Measurements from ENCODE around the gene ZRANB2.

Gene ZRANB2

DNA sequence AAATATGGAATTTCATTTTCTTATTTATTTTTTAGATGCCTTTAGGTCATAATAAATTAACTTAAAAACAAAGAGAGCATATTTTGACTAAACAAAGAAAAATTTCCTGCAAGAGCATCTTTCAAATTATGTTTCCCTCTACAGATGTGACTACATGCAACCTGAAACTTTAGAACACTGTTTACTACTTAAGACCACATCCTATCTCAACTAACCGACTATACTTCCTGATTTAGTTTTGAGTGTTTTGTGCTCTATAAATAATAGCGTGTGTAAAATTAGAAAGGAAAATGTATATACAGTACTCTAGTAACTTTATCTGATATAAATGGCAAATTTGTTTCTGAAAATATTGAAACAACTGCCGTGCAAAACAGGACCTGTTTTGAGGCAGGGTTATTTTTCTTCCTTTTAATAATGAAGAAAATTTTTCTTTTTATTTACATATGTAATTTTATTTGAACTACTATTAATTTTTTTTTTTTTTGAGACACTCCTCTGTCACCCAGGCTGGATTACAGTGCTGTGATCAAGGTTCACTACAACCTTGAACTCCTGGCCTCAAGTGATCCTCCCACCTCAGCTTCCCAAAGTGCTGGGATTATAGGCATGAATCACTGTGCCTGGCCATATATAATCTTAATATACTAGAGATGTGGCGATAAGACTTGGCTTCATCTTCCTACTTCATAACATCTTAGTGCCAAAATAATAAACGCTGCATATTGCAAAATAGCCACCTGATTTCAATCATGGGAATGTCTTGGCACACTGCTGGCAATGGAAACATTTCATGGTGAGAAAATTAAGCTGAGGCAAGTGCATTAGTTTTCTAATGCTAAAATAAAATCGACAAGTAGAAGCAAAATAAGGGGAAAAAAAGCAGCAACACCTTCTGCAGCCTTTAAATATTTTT lies 12.3 kb downstream of the ZRANB2 start:
- DNase-seq (ENCODE audit: low spot score): no peak

DNA sequence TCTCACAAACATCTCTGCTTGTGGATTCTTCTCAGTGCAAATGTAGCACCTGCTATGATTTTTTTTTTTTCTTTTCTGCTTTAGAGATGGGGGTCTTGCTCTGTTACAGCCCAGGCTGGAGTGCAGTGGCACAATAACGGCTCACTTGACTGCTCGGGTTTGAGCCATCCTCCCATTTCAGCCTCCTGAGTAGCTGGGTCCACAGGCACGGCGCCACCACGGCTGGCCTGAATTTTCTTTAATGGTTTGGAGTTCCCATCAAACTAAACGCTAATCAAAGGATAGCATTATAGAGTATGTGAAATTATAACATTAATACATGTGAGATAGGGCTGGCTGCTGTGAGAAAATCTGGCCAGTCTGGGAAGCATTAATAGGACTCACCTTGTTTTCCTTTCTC lies 26.0 kb downstream of the ZRANB2 start:
- no peak for DNase-seq (ENCODE audit: low spot score)

DNA sequence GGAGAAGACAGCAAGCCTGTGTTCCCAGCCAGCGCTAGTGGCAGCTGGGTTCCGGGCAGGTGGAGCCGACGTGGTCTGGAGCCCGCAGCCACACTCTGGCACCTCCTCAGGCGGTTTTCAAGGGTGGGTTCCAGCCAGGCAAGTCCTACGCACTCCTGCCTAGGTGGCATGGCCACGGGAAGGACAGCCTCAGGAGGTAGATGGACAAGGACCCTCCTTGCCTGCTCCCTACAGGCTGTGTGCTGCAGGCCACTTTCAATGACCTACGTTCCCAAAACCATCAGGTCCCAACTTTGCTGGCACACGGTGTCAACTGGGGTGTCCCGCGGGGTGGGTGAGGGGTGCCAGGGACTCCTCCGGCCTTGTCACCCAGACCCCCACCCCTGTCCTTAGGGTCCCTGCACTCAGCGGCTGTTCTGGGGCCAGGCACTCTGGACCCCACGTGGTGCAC lies 26.5 kb downstream of the ZRANB2 start:
- DNase-seq (ENCODE audit: low spot score): no peak

DNA sequence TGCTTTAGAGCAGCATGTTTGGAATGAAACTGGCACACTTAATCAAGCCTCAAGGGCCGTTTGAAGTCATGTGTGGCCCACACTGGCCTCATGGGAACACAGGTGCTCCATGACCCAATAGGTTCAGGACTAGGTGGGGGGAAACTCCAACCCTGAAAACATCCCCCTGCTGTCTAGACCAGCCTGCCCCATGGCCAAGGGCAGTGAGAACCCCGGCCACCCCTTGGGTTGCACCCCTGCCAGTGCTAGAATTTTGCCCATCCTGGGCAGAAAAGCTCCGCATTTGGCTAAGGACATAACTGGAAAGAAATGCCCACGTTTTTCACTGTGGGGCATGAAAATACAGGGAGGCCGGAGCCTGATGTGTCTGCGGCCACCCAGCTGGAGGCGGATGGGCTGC lies 27.1 kb downstream of the ZRANB2 start:
- DNase-seq (ENCODE audit: low spot score): no peak

DNA sequence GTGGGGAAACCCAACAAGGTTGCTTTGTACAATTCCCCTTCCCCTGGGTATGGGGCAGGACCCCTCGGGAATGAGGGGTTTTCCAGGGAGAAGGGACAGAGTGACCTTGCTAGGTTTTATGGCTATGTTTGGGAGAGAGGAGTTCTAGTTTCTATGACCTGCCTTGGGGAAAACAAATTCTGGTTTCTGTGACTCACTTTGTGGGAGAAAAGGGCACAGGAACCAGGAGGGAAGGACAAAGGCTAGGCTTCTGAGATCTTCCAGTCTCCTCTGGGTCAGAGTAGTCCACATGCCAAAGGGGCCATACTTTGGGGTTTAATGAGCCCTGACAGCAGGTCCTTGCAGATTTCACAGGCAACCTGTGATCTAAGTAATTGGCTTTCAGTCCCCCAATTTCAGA lies 27.7 kb downstream of the ZRANB2 start:
- no peak for DNase-seq (ENCODE audit: low spot score)

DNA sequence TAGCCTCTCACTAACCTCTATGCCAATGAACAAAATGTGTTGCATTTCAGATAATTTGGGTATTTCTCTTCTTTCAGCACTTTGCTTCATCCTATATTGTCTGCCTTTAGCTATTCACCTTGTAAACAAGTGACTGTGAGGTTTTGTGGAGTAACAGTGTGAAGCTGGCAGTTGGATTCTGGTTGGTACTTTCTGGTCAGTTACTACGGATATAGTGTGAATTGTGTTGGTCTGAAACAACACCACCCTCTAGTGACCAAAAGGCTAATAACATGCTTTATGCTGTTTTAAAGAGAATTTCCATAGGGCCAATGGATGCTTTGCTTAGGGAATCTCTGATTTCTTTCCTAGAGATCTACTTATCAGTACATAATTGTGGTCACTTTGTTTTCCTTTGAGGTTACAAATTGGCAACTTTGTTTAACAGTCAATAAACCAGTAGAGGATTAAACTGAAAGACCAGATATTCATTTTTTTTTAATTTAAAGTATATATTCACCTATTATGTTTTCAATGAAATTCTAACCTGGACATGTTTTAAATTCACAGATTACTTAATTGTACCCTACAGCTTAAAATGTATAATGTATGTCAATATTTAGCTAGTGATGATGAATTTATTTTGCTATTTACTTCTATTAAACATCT lies 30.8 kb downstream of the ZRANB2 start:
- peak; percentile 78 for DNase-seq (ENCODE audit: low spot score)

DNA sequence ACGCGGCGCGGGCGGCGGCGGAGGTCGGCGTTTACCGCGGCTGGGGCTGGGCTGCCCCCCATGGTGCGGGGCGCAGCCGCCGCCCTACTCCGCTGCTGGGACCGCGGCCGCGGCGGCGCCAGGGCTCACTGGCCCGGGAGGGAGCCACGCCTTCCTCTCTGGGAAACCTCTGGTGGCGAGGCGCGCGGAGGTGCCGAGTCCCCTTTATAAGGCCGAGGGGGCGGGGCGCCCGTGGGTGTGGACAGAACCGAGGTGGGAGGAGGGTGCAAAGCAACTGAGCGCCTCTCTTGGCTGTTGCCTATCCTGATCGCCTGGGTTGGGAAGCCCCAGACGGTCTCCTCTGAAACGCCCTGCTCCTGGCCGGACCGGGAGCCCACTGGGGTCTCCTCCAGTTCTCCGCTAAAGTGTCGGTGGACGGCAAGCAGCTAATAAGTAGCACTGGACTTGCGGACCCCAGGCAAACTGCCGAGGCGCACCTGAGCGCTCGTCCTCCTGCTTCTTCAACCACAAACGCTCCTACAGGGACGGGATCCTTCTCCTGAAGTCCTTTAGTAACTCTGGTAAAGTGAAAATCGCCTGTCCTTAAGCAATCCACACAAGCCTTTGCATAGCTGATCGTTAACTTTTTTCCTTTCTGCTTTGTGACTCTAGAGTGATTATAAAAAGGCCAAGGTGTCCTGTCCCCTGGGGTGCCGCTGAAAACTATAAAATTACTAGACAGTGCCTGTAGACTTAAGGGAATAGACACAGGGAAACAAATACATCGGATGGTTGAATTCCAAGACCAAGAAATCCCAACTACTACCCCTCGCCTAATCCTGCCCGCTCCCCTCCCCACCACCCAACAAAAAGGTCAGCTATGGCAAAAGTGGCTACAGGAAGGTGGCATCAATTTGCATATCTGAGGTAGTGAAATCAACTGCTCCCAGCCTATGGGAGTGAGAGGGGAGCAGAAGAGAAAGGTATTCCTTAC lies 32.9 kb downstream of the ZRANB2 start, which contains the start of gene PTGER3:
Gene PTGER3, minus strand, starts transcription at position 182 of the 973 bp plus-strand sequence. CDS start 239 bp downstream, outside the sequence.
- DNase-seq (ENCODE audit: low spot score): no peak

DNA sequence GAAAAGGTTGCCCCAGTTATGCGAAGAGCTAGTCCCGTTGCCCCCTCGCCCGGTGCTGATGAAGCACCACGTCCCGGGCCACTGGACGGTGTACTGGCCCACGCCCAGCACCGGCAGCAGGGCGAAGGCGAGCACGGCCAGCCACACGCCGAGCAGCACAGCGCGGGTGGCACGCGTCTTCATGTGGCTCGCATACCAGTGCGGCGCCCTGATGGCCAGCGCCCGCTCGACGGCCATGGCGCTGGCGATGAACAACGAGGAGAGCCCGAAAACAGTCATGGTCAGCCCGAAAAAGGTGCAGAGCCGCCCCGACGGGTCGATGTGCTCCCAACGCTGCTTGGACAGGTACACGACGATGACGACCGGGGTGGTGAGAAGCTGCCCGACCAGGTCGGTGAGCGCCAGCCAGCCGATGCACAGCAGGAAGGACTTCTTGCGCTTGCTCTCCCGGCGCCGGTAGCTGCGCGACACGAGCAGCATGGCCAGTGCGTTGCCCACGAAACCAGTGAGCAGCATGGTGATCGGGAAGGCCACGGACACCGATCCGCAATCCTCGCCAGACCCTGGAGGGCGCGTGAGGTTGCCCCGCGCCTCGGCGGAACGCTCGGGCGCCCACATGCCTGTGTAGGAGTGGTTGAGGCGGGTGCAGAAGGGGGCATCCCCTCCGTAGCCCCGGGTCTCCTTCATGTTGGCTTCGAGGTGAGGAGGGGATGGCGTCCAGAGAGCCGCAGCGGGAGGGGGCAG lies 33.8 kb downstream of the ZRANB2 start:
- no peak for DNase-seq (ENCODE audit: low spot score)

DNA sequence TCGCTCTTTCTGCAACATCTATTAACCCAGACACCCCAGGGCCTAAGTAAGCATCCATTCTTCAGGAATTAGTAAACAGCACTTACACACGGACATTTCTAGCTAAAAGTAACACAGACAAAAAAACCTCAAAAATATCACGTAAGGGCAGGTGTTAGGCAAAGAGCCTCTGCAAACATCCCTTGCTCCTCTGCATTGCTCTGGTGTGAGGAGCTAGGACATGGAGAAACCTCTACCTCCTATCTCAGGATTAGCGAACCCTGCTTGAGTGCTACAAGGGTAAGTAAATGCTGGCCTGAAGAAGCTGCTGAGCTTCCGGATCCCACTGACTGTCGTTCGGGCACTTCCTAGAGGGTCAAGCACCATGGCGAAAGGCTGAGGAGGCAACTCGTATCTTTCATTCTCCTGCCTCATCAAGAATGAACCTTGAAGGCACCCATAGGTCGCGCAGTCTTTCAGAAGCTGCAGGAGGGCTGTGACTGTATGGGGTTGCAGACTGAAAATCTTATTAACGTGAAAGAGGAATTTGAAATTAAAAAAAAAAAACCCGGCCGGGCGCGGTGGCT lies 35.3 kb downstream of the ZRANB2 start:
- DNase-seq (ENCODE audit: low spot score): no peak

DNA sequence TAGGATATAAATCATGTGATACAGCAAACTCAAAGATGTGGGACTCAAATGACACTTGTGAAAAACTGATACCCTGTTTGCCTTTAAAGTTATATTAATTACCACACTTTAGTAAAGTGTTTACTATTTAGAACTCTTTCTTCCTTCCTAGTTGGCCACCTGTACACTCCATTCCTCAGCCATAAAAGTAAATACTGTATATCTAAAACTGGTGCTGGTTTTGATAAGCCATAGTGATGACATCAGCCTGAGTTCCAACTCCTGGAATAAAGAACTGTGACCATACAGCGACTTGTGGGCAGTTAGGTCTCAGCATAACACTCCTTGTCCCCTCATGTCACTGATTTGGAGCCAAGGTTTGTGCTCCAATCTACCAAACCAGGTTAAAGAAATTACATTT lies 36.0 kb downstream of the ZRANB2 start:
- no peak for DNase-seq (ENCODE audit: low spot score)

DNA sequence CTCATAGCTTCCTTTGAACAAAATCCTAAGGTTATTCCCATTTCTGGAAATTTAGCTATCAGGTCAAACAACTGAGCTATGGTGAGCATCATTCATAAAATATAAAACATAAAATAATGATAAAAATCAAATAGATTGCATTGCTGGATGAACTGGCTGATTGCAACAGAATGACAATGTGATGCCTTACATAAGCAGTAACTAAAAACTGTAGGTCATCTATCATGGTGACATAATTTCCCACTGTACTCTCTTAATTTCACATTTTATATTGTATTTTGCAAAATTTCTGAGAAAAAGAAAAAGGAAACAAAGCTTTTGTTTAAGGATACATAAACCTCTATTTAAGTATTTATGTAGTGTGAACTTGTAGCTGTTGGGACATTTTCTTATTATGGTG lies 37.8 kb downstream of the ZRANB2 start:
- no peak for DNase-seq (ENCODE audit: low spot score)

DNA sequence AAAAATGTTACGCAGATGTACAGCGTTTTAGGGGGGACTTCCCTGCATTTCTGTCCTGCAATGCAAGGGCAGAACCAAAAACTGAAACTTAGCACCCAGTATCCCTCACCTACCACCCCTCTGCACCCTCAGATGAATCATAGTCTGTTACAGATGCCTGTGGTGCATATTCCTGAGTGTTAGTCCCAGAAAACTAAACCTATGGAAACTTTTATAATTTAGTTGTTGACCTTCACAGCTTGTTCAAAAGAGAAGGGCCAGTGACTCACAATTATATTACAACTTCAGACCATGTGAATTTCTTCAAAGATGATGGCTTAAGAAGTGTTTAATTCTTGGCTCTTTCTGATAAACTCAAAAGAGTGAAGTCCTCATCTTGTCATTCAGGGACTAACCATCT lies 39.0 kb downstream of the ZRANB2 start:
- DNase-seq (ENCODE audit: low spot score): no peak

DNA sequence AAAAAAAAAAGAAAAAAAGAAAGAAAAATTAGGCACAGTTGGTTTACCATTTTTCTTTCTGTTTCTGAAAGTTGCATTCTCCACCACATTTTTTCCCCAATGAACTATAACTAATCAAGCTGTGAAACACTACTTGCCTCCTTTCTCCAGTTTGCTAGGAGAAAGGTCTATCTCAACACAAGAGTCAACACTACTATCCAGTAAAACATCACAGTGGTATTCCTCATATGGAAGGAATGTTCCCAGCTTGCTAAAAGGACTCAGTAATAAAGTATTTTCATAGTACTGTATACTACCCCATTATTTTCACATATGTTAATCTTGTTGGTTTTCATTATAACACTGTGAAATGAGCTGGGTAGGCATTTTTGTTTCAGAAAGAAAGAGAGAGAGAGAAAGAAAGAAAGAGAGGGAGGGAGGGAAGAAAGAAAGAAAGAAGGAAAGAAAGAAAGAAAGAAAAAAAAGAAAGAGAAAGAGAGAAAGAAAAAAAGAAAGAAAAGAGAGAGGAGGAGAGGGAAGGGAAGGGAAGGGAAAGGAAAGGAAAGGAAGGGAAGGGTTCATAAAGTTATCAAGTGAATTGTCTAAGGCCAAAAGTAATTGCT lies 41.1 kb downstream of the ZRANB2 start:
- DNase-seq (ENCODE audit: low spot score): no peak

DNA sequence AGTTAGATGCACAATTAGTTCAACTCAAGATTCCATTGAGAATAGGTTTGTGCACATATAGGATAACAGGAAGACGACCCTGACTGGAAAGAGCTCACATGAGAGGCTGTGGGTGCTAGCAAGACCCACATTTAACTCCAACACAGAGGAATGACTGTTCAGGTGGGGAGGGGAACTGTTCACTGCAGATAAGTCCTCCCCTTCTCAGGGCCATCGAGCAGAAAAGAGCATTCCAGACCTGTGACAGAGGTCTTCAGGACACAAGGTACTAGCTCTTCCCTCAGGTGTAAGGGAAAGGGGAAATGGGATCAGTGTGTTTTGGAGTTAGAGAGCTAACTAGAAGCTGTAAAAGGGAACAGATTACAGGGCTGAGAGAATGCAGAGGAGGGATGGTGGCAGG lies 41.9 kb downstream of the ZRANB2 start:
- no peak for DNase-seq (ENCODE audit: low spot score)

DNA sequence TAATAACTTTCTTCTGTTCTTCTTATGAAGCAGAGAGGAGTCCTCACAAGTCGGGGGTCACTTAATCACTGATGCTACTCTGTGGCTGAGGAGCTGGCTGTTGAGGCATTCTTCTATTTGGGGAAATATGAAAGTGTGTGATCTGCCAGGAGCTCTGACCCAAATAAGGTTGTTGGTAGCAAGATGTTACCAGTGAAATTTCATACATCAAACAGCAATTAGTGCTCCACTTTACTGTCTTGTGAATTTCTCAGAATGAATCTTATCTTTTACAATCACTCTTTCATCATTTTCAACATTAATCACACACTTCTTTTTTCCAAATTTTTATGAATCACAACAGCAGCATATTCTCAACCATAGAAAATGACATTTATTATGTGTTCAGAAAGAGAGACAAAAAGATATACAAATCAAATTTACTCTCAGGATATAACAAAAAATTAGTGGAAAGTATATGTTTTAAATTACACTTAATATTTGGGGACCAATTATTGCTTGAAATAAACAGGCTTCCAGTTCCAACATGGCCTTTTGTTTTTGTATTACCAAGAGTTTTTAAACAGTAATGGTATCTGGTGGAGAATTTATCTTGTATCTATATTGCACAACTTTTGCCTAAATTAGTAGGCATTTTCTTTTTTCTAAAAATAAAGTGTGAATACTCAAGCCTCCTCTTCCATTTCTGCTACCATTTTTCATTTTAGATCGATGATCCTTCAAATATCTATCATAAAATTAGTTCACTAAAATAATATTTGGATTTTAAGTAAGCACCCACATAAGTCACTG lies 42.8 kb downstream of the ZRANB2 start:
- no peak for DNase-seq (ENCODE audit: low spot score)

DNA sequence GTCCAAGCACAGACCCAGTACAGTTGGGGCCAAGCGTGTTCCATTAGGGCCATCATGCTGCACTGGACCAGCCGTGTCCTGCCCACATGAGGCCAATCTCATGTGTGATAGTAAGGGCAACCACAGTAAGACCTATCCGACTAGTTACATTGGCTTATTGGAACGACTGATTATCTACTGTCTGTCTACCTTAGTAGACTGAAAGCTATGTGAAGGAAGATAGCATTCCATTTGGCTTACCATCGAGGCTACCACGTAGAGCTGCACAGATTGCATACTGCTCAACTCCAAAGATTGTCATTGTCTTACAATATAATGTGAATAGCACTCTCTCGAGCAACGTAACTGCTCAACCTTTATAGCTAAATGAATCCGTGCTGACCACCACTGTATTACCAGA lies 43.8 kb downstream of the ZRANB2 start:
- no peak for DNase-seq (ENCODE audit: low spot score)

DNA sequence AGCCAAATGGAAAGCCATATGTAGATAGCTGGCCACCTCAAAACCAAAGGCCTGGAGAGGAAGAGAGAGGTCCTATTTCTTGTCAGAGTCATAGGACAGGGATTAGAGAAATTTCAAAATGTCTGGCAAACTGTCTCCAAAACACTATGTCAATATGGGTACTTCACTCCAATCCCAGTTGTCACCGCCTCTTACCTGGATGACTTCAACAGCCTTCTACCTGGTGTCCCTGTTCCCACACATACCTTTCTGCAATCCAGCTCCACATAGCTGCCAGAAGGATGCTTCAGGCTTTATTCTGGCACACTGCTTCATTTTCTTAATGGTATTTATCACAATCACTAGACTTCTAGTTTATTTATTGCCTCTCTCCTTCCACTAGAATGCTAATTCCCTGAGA lies 47.7 kb downstream of the ZRANB2 start:
- no peak for DNase-seq (ENCODE audit: low spot score)

DNA sequence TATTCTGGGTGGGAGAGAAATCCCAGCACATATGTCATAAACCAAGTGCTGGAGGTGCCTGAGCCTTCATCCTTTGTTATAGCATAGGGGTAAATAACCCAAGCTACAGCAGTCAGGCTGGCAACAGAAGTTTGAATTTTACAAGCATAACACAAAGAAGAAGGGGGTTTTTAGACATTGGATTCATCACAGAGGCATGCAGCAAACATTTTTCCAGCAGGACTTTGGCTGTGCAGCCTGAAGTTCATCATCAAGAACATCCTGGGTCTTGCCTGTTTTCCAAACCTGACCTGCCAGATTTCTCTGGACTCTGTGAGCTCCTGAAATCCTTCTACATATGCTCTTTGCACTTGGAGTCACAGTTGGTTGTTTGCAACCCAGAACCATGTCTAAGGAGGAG lies 49.4 kb downstream of the ZRANB2 start:
- DNase-seq (ENCODE audit: low spot score): no peak

DNA sequence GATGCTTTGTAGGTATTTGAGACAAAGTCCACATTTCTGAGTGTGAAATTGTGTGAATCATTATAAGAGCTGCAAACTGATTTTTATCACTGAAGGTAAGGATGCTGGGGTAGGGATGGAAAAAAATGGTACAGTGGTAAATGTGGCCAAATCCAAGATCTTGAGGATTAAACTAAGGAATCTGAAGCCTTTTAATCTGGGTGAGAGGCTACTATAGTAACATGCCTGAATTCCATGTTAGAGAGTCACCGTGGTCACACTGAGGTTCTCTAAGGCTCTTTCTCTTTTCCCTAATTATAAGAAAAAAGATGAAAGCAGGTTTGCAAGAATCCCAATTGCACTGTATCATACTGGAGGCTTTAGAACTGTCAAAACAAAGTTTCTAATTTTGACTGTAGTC lies 50.8 kb downstream of the ZRANB2 start:
- DNase-seq (ENCODE audit: low spot score): no peak

DNA sequence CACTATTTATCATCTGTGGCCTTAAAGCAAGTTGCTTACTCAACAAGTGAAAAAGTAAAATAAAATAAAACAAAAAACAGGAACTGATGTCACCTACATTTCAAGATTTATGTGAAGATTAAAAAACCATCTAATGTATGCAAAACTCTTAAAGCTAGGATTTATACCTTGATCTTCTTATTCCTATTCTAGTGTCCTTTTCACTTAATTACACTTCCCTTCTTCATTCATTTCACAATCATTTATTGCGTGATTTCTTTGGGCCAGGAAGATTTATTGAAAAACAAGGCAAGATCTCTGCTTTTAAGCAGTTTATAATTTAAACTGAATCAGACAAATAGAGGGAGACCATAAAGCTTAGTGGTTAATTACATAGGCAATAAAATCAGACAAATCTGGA lies 51.9 kb downstream of the ZRANB2 start:
- no peak for DNase-seq (ENCODE audit: low spot score)

All from COLO829 (cell line).